Activated CD4-positive, alpha-beta T cell treated with anti-CD3 and anti-CD28 coated beads, Interleukin-2, amount 10 ng/mL, durations not matched to agents 7 days and 5 days (primary cell): ENCODE data around the gene SPATS2. TPM values are rescaled to one million over a fixed set of nuclear protein-coding genes. Genes with fewer than 3 reads are reported as not detected.

Source experiments
- CTCF ChIA-PET: fragments of 350-600 bp; sonication (Branson Sonifier 250); formaldehyde crosslinking; loops from one replicate; lab custom pipeline; 2021; ENCODE audit warnings: antibody characterized with exemption; lab: Charles Lee
- POLR2A ChIA-PET: fragments of 350-600 bp; sonication (Branson Sonifier 250); formaldehyde crosslinking; loops from one replicate; lab custom pipeline; 2021; ENCODE audit warnings: antibody characterized with exemption; lab: Charles Lee
- DNase-seq: peaks from one replicate; pipeline ENCODE4 v3.0.0-alpha.2; 2020
- H3K27ac Mint-ChIP-seq: one replicate; pipeline ENCODE4 v1.8.0; 2021; ENCODE audit warnings: mild to moderate bottlenecking, moderate library complexity, mixed read lengths
- H3K27me3 Mint-ChIP-seq: one replicate; pipeline ENCODE4 v1.8.0; 2021; ENCODE audit warnings: mixed read lengths
- H3K36me3 Mint-ChIP-seq: one replicate; pipeline ENCODE4 v1.8.0; 2021; ENCODE audit warnings: low read depth, mixed read lengths
- H3K4me1 Mint-ChIP-seq: one replicate; pipeline ENCODE4 v1.8.0; 2021; ENCODE audit warnings: mixed read lengths
- H3K4me3 Mint-ChIP-seq: one replicate; pipeline ENCODE4 v1.8.0; 2021; ENCODE audit warnings: mild to moderate bottlenecking, moderate library complexity, mixed read lengths
- H3K9me3 Mint-ChIP-seq: one replicate; pipeline ENCODE4 v1.8.0; 2021; ENCODE audit warnings: mixed read lengths
- total RNA-seq, 2 experiments: library from RNA; stranded (reverse); gene quantifications; one replicate each; pipeline ENCODE4 v1.2.3, GENCODE V29; 2021

Gene SPATS2
- total RNA-seq, 2 experiments from 2014 or later, result 12.8 to 20.3 TPM

GRCh38 chr12:49345825-49346658 is 21.2 kb upstream of the SPATS2 start:
- no peak for DNase-seq
- CTCF ChIA-PET, result interaction anchor here (0.5 to 4.7 kb wide), 14 partner anchors 9 to 268 kb away, joined by 3 to 47 read pairs (median 14); partner anchors contain the start of genes C1QL4, PRPH, SPATS2 and TROAP
- Mint-ChIP-seq H3K4me3 (no peak overlapping the region), H3K4me1 (peaks cover 27% of the 10 kb centered on the region), H3K9me3 (no peaks in the 10 kb centered on the region), H3K27me3 (peaks cover 75% of the 10 kb centered on the region), H3K36me3 (no peaks in the 10 kb centered on the region), H3K27ac (no peak overlapping the region)
- POLR2A ChIA-PET, result no interaction called here

GRCh38 chr12:49346659-49347310 is 20.5 kb upstream of the SPATS2 start, which contains the start of gene DNAJC22:
Gene DNAJC22, plus strand, starts transcription at chr12:49346888. Its CDS starts 1,985 bp downstream, at chr12:49348873.
- Mint-ChIP-seq H3K4me3 (peak within 1 kb of the TSS; percentile 48), H3K4me1 (peaks cover 27% of the 10 kb centered on the region), H3K36me3 (no peaks in the 10 kb centered on the region), H3K27me3 (peaks cover 69% of the 10 kb centered on the region), H3K27ac (no peak within 1 kb of the TSS), H3K9me3 (no peaks in the 10 kb centered on the region)
- ChIA-PET CTCF (interaction anchor here (0.5 to 4.7 kb wide), 21 partner anchors 9 to 268 kb away, joined by 3 to 47 read pairs (median 7); partner anchors contain the start of genes C1QL4, PRPH, SPATS2 and TROAP), POLR2A (no interaction called here)
- peak; percentile 30 for DNase-seq

- no peaks in the 10 kb centered on the region for H3K9me3 Mint-ChIP-seq
- ChIA-PET POLR2A (interaction anchor here (0.6 kb wide), 1 partner anchor 56 kb away, joined by 6 read pairs; no protein-coding TSS in a partner anchor), CTCF (interaction anchor here (0.6 to 4.7 kb wide), 32 partner anchors 8 to 877 kb away, joined by 3 to 47 read pairs (median 5); partner anchors contain the start of genes C1QL4, CERS5, PRPH and SPATS2)
- peak; percentile 75 for DNase-seq
- H3K36me3 Mint-ChIP-seq, result no peaks in the 10 kb centered on the region
- H3K27ac Mint-ChIP-seq, result no peak overlapping the region
- H3K27me3 Mint-ChIP-seq, result peaks cover 66% of the 10 kb centered on the region
- H3K4me3 Mint-ChIP-seq, result peak overlapping the region; percentile 48
- peaks cover 25% of the 10 kb centered on the region for H3K4me1 Mint-ChIP-seq
These were observed 19.7 kb upstream of the SPATS2 start for GRCh38 chr12:49347311-49348193.

GRCh38 chr12:49348781-49349180 is 18.5 kb upstream of the SPATS2 start:
- H3K27me3 Mint-ChIP-seq, result peaks cover 67% of the 10 kb centered on the region
- CTCF ChIA-PET, result interaction anchor here (3.1 to 4.7 kb wide), 4 partner anchors 9 to 164 kb away, joined by 17 to 47 read pairs (median 35); partner anchors contain the start of genes PRPH and TROAP
- H3K36me3 Mint-ChIP-seq, result no peaks in the 10 kb centered on the region
- no peak overlapping the region for H3K4me3 Mint-ChIP-seq
- no peaks in the 10 kb centered on the region for H3K9me3 Mint-ChIP-seq
- H3K4me1 Mint-ChIP-seq, result peaks cover 15% of the 10 kb centered on the region
- no peak overlapping the region for H3K27ac Mint-ChIP-seq
- POLR2A ChIA-PET, result no interaction called here
- DNase-seq, result no peak

- Mint-ChIP-seq H3K27me3 (peaks cover 63% of the 10 kb centered on the region), H3K4me1 (peaks cover 15% of the 10 kb centered on the region), H3K4me3 (no peak overlapping the region), H3K27ac (no peak overlapping the region), H3K36me3 (no peaks in the 10 kb centered on the region), H3K9me3 (no peaks in the 10 kb centered on the region)
- ChIA-PET CTCF (interaction anchor here (1.5 to 4.7 kb wide), 4 partner anchors 8 to 219 kb away, joined by 3 to 47 read pairs (median 26); partner anchors contain the start of genes PRPH and TROAP), POLR2A (no interaction called here)
- no peak for DNase-seq
These were observed 18.0 kb upstream of the SPATS2 start for GRCh38 chr12:49349266-49349665.

- ChIA-PET CTCF (interaction anchor here (0.9 to 1.4 kb wide), 4 partner anchors 10 to 228 kb away, joined by 3 to 6 read pairs (median 4); partner anchors contain the start of genes C1QL4 and SPATS2), POLR2A (no interaction called here)
- H3K4me1 Mint-ChIP-seq, result peaks cover under 1% of the 10 kb centered on the region
- no peak overlapping the region for H3K27ac Mint-ChIP-seq
- H3K27me3 Mint-ChIP-seq, result peaks cover 52% of the 10 kb centered on the region
- no peak overlapping the region for H3K4me3 Mint-ChIP-seq
- no peaks in the 10 kb centered on the region for H3K9me3 Mint-ChIP-seq
- no peak for DNase-seq
- no peaks in the 10 kb centered on the region for H3K36me3 Mint-ChIP-seq
These were observed 14.9 kb upstream of the SPATS2 start for GRCh38 chr12:49352351-49352750.

- Mint-ChIP-seq H3K4me3 (no peak overlapping the region), H3K4me1 (peaks cover 3% of the 10 kb centered on the region), H3K27me3 (peaks cover 43% of the 10 kb centered on the region), H3K9me3 (no peaks in the 10 kb centered on the region), H3K27ac (no peak overlapping the region), H3K36me3 (no peaks in the 10 kb centered on the region)
- POLR2A ChIA-PET, result no interaction called here
- CTCF ChIA-PET, result interaction anchor here (0.9 to 3.7 kb wide), 3 partner anchors 8 to 158 kb away, joined by 3 to 36 read pairs (median 3); partner anchors contain the start of gene DNAJC22
- DNase-seq, result no peak
These were observed 11.3 kb upstream of the SPATS2 start for GRCh38 chr12:49355913-49356312.

- DNase-seq, result no peak
- Mint-ChIP-seq H3K4me1 (peaks cover 3% of the 10 kb centered on the region), H3K36me3 (no peaks in the 10 kb centered on the region), H3K27me3 (peaks cover 44% of the 10 kb centered on the region), H3K9me3 (no peaks in the 10 kb centered on the region), H3K27ac (no peak overlapping the region), H3K4me3 (no peak overlapping the region)
- ChIA-PET CTCF (interaction anchor here (0.6 to 3.7 kb wide), 9 partner anchors 9 to 155 kb away, joined by 3 to 66 read pairs (median 4); partner anchors contain the start of genes C1QL4 and DNAJC22), POLR2A (no interaction called here)
These were observed 10.1 kb upstream of the SPATS2 start for GRCh38 chr12:49357103-49357678.

GRCh38 chr12:49358483-49359141 is 8.7 kb upstream of the SPATS2 start:
- no peak overlapping the region for H3K4me3 Mint-ChIP-seq
- POLR2A ChIA-PET, result interaction anchor here (0.6 kb wide), 1 partner anchor 36 kb away, joined by 3 read pairs; the partner anchor contains the start of gene TROAP
- H3K36me3 Mint-ChIP-seq, result no peaks in the 10 kb centered on the region
- H3K27ac Mint-ChIP-seq, result no peak overlapping the region
- peaks cover 3% of the 10 kb centered on the region for H3K4me1 Mint-ChIP-seq
- peaks cover 33% of the 10 kb centered on the region for H3K27me3 Mint-ChIP-seq
- H3K9me3 Mint-ChIP-seq, result no peaks in the 10 kb centered on the region
- CTCF ChIA-PET, result interaction anchor here (0.6 to 3.7 kb wide), 28 partner anchors 8 to 328 kb away, joined by 3 to 66 read pairs (median 4); partner anchors contain the start of genes C1QL4, DNAJC22 and SPATS2
- peak; percentile 73 for DNase-seq

GRCh38 chr12:49359671-49360070 is 7.6 kb upstream of the SPATS2 start:
- Mint-ChIP-seq H3K27ac (no peak overlapping the region), H3K27me3 (peaks cover 27% of the 10 kb centered on the region), H3K36me3 (no peaks in the 10 kb centered on the region), H3K9me3 (no peaks in the 10 kb centered on the region), H3K4me1 (peaks cover 3% of the 10 kb centered on the region), H3K4me3 (no peak overlapping the region)
- CTCF ChIA-PET, result interaction anchor here (0.6 to 3.7 kb wide), 7 partner anchors 7 to 153 kb away, joined by 5 to 66 read pairs (median 15); partner anchors contain the start of genes DNAJC22 and SPATS2
- POLR2A ChIA-PET, result no interaction called here
- no peak for DNase-seq

- ChIA-PET CTCF (interaction anchor here (0.7 to 2.7 kb wide), 5 partner anchors 14 to 152 kb away, joined by 3 to 12 read pairs (median 5); no protein-coding TSS in a partner anchor), POLR2A (no interaction called here)
- Mint-ChIP-seq H3K36me3 (no peaks in the 10 kb centered on the region), H3K4me1 (peaks cover 12% of the 10 kb centered on the region), H3K27ac (no peak overlapping the region), H3K9me3 (no peaks in the 10 kb centered on the region), H3K27me3 (peaks cover 19% of the 10 kb centered on the region), H3K4me3 (no peak overlapping the region)
- no peak for DNase-seq
These were observed 5.2 kb upstream of the SPATS2 start for GRCh38 chr12:49362077-49362476.
